Osteoblast (primary cell): ENCODE data around the gene FES. TPM values are rescaled to one million over a fixed set of nuclear protein-coding genes. Genes with fewer than 3 reads are reported as not detected.
"Not testable (repeated sequence)": the region's sequence is repeated elsewhere in the genome, so short reads cannot be mapped to it uniquely, and the experiment has no call there.

Source experiments
- DNase-seq: peaks from one replicate; pipeline ENCODE4 v3.0.0; 2011; ENCODE audit warnings: low spot score, mixed read lengths; ENCODE audit not compliant: insufficient read length; ENCODE audit errors: missing footprints
- H2AFZ ChIP-seq: 2 replicates; pipeline ENCODE4 v1.6.0; 2011; ENCODE audit warnings: mild to moderate bottlenecking, low read length
- H3K27ac ChIP-seq: 2 replicates; pipeline ENCODE4 v1.5.1; 2011; ENCODE audit warnings: mild to moderate bottlenecking, low read depth, low read length, moderate library complexity
- H3K27me3 ChIP-seq: 2 replicates; pipeline ENCODE4 v1.6.0; 2012; ENCODE audit warnings: mild to moderate bottlenecking, control low read depth, inconsistent platforms, low read length, moderate library complexity; ENCODE audit not compliant: insufficient read depth
- H3K36me3 ChIP-seq: 2 replicates; pipeline ENCODE4 v1.5.1; 2011; ENCODE audit warnings: mild to moderate bottlenecking, low read length, control low read depth, moderate library complexity; ENCODE audit not compliant: insufficient read depth
- H3K4me1 ChIP-seq: 2 replicates; pipeline ENCODE4 v1.5.1; 2011; ENCODE audit warnings: mild to moderate bottlenecking, low read length, control low read depth, moderate library complexity; ENCODE audit not compliant: insufficient read depth
- H3K4me2 ChIP-seq: 2 replicates; pipeline ENCODE4 v1.6.0; 2011; ENCODE audit warnings: mild to moderate bottlenecking, low read length; ENCODE audit not compliant: insufficient read depth
- H3K4me3 ChIP-seq: fragments of 200-600 bp; sonication (generic); 3 replicates; pipeline ENCODE4 v1.5.1; 2012; ENCODE audit warnings: mild to moderate bottlenecking, low read length, inconsistent platforms; ENCODE audit not compliant: insufficient read depth
- H3K79me2 ChIP-seq: 2 replicates; pipeline ENCODE4 v1.6.0; 2012; ENCODE audit warnings: mild to moderate bottlenecking, low read length, control low read depth, inconsistent platforms; ENCODE audit not compliant: insufficient read depth
- H3K9me3 ChIP-seq: 2 replicates; pipeline ENCODE4 v1.5.1; 2011; ENCODE audit warnings: low read depth, low read length, control low read depth
- H4K20me1 ChIP-seq: 2 replicates; pipeline ENCODE4 v1.6.0; 2012; ENCODE audit warnings: mild to moderate bottlenecking, low read length, control low read depth; ENCODE audit not compliant: insufficient read depth
- CTCF ChIP-seq: IDR thresholded peaks from 2 replicates; pipeline ENCODE4 v1.5.1; 2011; ENCODE audit warnings: mild to moderate bottlenecking, low read depth, low read length, moderate library complexity; ENCODE audit errors: extremely low read depth
- total RNA-seq: library from RNA; depleted of rRNA; stranded (reverse); fragments of >200 nt; gene quantifications from 2 replicates; pipeline ENCODE4 v1.2.3, GENCODE V29; 2012

FES gene
- total RNA-seq, 1 donor = 20.3 TPM

DNA sequence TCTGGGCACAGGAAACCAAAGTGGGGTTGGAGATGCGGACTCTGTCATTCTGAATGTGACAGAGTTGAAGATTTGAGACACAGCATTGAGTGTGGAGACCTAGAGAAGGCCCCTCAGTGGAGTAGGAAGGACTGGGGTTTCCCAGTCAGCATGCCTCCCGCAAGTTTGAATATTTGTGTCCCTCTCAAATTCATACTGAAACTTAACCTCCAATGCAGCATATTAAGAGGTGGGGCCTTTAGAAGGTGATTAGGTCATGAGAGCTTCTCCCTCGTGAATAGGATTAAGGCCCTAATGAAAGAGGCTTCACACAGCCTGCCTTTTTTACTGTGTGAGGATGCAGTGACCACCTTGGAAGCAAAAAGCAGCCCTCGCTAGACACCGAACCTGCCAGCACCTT, 40.1 kb downstream of the FES start:
- H3K4me3 ChIP-seq = no peak overlapping the region
- H3K27me3 ChIP-seq = no peaks in the 10 kb centered on the region

GRCh38 chr15:90926766-90927165, 42.5 kb downstream of the FES start:
- H3K9me3 ChIP-seq, DNase-seq, H3K4me2 ChIP-seq, H3K27ac ChIP-seq, H3K4me1 ChIP-seq, H3K27me3 ChIP-seq, H3K79me2 ChIP-seq, H3K36me3 ChIP-seq, H4K20me1 ChIP-seq, H3K4me3 ChIP-seq, H2AFZ ChIP-seq: not testable (repeated sequence)

More for the DNA sequence above, 40.1 kb downstream of the FES start:
- no peaks in the 10 kb centered on the region for H3K79me2 ChIP-seq
- TF ChIP-seq CTCF = no peak
- H3K4me1 ChIP-seq = no peaks in the 10 kb centered on the region
- H3K27ac ChIP-seq = no peak overlapping the region
- peaks cover 15% of the 10 kb centered on the region for H3K36me3 ChIP-seq
- H2AFZ ChIP-seq = no peak overlapping the region
- H3K9me3 ChIP-seq = no peaks in the 10 kb centered on the region
- DNase-seq = peak; percentile 27
- no peak overlapping the region for H3K4me2 ChIP-seq
- H4K20me1 ChIP-seq = no peaks in the 10 kb centered on the region

GRCh38 chr15:90928106-90928505, 43.8 kb downstream of the FES start:
- H3K4me2 ChIP-seq, H3K27ac ChIP-seq, H3K36me3 ChIP-seq, H3K79me2 ChIP-seq, H3K9me3 ChIP-seq, DNase-seq, H4K20me1 ChIP-seq, H3K27me3 ChIP-seq, H3K4me3 ChIP-seq, H2AFZ ChIP-seq: not testable (repeated sequence)
- peaks cover 14% of the 10 kb centered on the region for H3K4me1 ChIP-seq

DNA sequence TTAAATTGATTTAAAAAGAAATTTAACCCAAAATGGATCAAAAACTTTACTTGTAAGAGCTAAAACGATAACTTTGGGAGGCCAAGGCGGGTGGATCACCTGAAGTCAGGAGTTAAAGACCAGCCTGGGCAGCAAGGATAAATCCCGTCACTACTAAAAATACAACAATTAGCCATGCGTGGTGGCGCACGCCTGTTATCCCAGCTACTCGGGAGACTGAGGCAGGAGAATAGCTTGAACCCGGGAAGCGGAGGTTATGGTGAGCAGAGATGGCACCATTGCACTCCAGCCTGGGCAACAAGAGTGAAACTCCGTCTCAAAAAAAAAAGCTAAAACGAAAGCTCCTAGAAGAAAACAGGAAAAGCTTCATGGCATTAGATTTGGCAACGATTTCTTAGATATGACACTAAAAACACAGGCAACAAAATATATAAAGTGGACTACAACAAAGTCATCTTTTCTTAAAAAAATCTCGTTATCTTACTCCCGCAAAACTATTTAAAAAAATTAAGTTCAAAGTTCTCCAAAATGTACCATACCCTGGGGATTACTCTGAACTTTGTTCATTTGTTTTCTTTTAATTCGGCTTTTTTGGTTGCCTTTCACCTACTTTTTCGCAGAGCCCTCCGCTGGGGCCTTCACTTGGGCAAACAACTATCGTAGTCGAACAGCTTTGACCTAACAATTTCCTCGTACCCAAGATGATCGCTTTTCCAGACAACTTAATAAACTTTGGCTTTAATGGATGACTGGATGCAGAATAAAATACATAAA, 45.1 kb downstream of the FES start:
- no peak for TF ChIP-seq CTCF
- Histone ChIP-seq H3K27ac (peak overlapping the region; percentile 87), H3K4me1 (peaks cover 20% of the 10 kb centered on the region), H4K20me1 (no peaks in the 10 kb centered on the region), H3K9me3 (no peaks in the 10 kb centered on the region), H2AFZ (peak overlapping the region; percentile 97), H3K36me3 (no peaks in the 10 kb centered on the region), H3K27me3 (no peaks in the 10 kb centered on the region), H3K4me2 (peak overlapping the region; percentile 92), H3K4me3 (peak overlapping the region; percentile 88), H3K79me2 (peaks cover 4% of the 10 kb centered on the region)
- DNase-seq = peak; percentile 26

- peak; percentile 72 for DNase-seq
- no peaks in the 10 kb centered on the region for H4K20me1 ChIP-seq
- no peak for TF ChIP-seq CTCF
- H3K79me2 ChIP-seq = peaks cover 12% of the 10 kb centered on the region
- H3K36me3 ChIP-seq = no peaks in the 10 kb centered on the region
- peak overlapping the region; percentile 88 for H3K4me3 ChIP-seq
- peak overlapping the region; percentile 100 for H3K4me2 ChIP-seq
- H3K27ac ChIP-seq = peak overlapping the region; percentile 87
- H3K9me3 ChIP-seq = no peaks in the 10 kb centered on the region
- H2AFZ ChIP-seq = no peak overlapping the region
- no peaks in the 10 kb centered on the region for H3K27me3 ChIP-seq
- H3K4me1 ChIP-seq = peaks cover 29% of the 10 kb centered on the region
Measured at GRCh38 chr15:90930861-90931574, 46.7 kb downstream of the FES start.
